ENCODE results near the gene BBIP1. TPM values are rescaled to one million over a fixed set of nuclear protein-coding genes. Genes with fewer than 3 reads are reported as not detected.

The BBIP1 gene
- total RNA-seq, 1 experiment from 2014 or later = 46.9 TPM

- ChIA-PET POLR2A (interaction anchor here (0.7 to 1.4 kb wide), 2 partner anchors 27 to 32 kb away, joined by 3 to 5 read pairs; no protein-coding TSS in a partner anchor), CTCF (interaction anchor here (0.5 to 1.1 kb wide), 3 partner anchors 12 to 1191 kb away, joined by 3 to 4 read pairs (median 4); no protein-coding TSS in a partner anchor)
- H3K36me3 Mint-ChIP-seq (ENCODE audit: insufficient read depth, unreplicated experiment) = peaks cover 18% of the 10 kb centered on the region
- no TSS peak for BruUV-seq (replicated peaks)
- H3K27me3 Mint-ChIP-seq (ENCODE audit: insufficient read depth, unreplicated experiment) = no peaks in the 10 kb centered on the region
- no peak overlapping the region for H3K4me3 Mint-ChIP-seq (ENCODE audit: unreplicated experiment)
- peak overlapping the region; percentile 49 for H3K27ac Mint-ChIP-seq (ENCODE audit: low read depth, unreplicated experiment)
- H3K9me3 Mint-ChIP-seq (ENCODE audit: unreplicated experiment) = no peaks in the 10 kb centered on the region
- DNase-seq (ENCODE audit: unreplicated experiment) = peak; percentile 60
- no peak for TF ChIP-seq CTCF (IDR thresholded peaks at IDR 0.05; ENCODE audit: unreplicated experiment)
- peaks cover 21% of the 10 kb centered on the region for H3K4me1 Mint-ChIP-seq (ENCODE audit: insufficient read depth, unreplicated experiment)
- intact Hi-C loops (cut with micrococcal nuclease) = no loop called here
Observed at GRCh38 chr10:110944792-110945396, 25.9 kb upstream of the BBIP1 start.

- no peak for TF ChIP-seq CTCF (IDR thresholded peaks at IDR 0.05; ENCODE audit: unreplicated experiment)
- Mint-ChIP-seq H3K9me3 (ENCODE audit: unreplicated experiment) (no peaks in the 10 kb centered on the region), H3K36me3 (ENCODE audit: insufficient read depth, unreplicated experiment) (peaks cover 27% of the 10 kb centered on the region), H3K4me3 (ENCODE audit: unreplicated experiment) (no peak overlapping the region), H3K27ac (ENCODE audit: low read depth, unreplicated experiment) (no peak overlapping the region), H3K4me1 (ENCODE audit: insufficient read depth, unreplicated experiment) (no peaks in the 10 kb centered on the region), H3K27me3 (ENCODE audit: insufficient read depth, unreplicated experiment) (no peaks in the 10 kb centered on the region)
- ChIA-PET CTCF (interaction anchor here (0.6 kb wide), 1 partner anchor 410 kb away, joined by 4 read pairs; no protein-coding TSS in a partner anchor), POLR2A (interaction anchor here (1.6 kb wide), 1 partner anchor 19 kb away, joined by 3 read pairs; no protein-coding TSS in a partner anchor)
- no TSS peak for BruUV-seq (replicated peaks)
- intact Hi-C loops (cut with micrococcal nuclease) = no loop called here
- DNase-seq (ENCODE audit: unreplicated experiment) = no peak
Observed at GRCh38 chr10:110939419-110939818, 20.4 kb upstream of the BBIP1 start.

GRCh38 chr10:110936757-110937156 lies 17.8 kb upstream of the BBIP1 start:
- Mint-ChIP-seq H3K9me3 (ENCODE audit: unreplicated experiment) (no peaks in the 10 kb centered on the region), H3K27me3 (ENCODE audit: insufficient read depth, unreplicated experiment) (no peaks in the 10 kb centered on the region), H3K4me3 (ENCODE audit: unreplicated experiment) (no peak overlapping the region), H3K27ac (ENCODE audit: low read depth, unreplicated experiment) (no peak overlapping the region), H3K4me1 (ENCODE audit: insufficient read depth, unreplicated experiment) (no peaks in the 10 kb centered on the region), H3K36me3 (ENCODE audit: insufficient read depth, unreplicated experiment) (peaks cover 21% of the 10 kb centered on the region)
- ChIA-PET POLR2A (interaction anchor here (1.2 kb wide), 1 partner anchor 12 kb away, joined by 4 read pairs; no protein-coding TSS in a partner anchor), CTCF (no interaction called here)
- no peak for DNase-seq (ENCODE audit: unreplicated experiment)
- intact Hi-C loops (cut with micrococcal nuclease) = no loop called here
- BruUV-seq (replicated peaks) = no TSS peak
- TF ChIP-seq CTCF (IDR thresholded peaks at IDR 0.05; ENCODE audit: unreplicated experiment) = no peak

- CTCF ChIA-PET = no interaction called here
- Mint-ChIP-seq H3K27me3 (ENCODE audit: insufficient read depth, unreplicated experiment) (no peaks in the 10 kb centered on the region), H3K4me3 (ENCODE audit: unreplicated experiment) (no peak overlapping the region), H3K9me3 (ENCODE audit: unreplicated experiment) (no peaks in the 10 kb centered on the region), H3K4me1 (ENCODE audit: insufficient read depth, unreplicated experiment) (no peaks in the 10 kb centered on the region), H3K27ac (ENCODE audit: low read depth, unreplicated experiment) (no peak overlapping the region), H3K36me3 (ENCODE audit: insufficient read depth, unreplicated experiment) (peaks cover 9% of the 10 kb centered on the region)
- BruUV-seq (replicated peaks) = no TSS peak
- intact Hi-C loops (cut with micrococcal nuclease) = no loop called here
- no peak for TF ChIP-seq CTCF (IDR thresholded peaks at IDR 0.05; ENCODE audit: unreplicated experiment)
- DNase-seq (ENCODE audit: unreplicated experiment) = no peak
- POLR2A ChIA-PET = interaction anchor here (1.0 to 2.2 kb wide), 4 partner anchors 12 to 22 kb away, joined by 3 to 5 read pairs (median 4); partner anchors contain the start of genes BBIP1 and SHOC2
Observed at GRCh38 chr10:110932505-110933180, 13.7 kb upstream of the BBIP1 start.

All from MCF 10A (cell line).